COLO668 (cell line): ENCODE data around the gene DNAJB9.
A peak's percentile ranks its signal among the peaks of the same experiment; 100 is the strongest.
"Not testable (repeated sequence)": the region's sequence is repeated elsewhere in the genome, so short reads cannot be mapped to it uniquely, and the experiment has no call there.

Experiments used
- DNase-seq: peaks from one replicate; lab custom pipeline; 2025; ENCODE audit not compliant: unreplicated experiment; lab: John Stamatoyannopoulos, UW

DNAJB9 gene

DNA sequence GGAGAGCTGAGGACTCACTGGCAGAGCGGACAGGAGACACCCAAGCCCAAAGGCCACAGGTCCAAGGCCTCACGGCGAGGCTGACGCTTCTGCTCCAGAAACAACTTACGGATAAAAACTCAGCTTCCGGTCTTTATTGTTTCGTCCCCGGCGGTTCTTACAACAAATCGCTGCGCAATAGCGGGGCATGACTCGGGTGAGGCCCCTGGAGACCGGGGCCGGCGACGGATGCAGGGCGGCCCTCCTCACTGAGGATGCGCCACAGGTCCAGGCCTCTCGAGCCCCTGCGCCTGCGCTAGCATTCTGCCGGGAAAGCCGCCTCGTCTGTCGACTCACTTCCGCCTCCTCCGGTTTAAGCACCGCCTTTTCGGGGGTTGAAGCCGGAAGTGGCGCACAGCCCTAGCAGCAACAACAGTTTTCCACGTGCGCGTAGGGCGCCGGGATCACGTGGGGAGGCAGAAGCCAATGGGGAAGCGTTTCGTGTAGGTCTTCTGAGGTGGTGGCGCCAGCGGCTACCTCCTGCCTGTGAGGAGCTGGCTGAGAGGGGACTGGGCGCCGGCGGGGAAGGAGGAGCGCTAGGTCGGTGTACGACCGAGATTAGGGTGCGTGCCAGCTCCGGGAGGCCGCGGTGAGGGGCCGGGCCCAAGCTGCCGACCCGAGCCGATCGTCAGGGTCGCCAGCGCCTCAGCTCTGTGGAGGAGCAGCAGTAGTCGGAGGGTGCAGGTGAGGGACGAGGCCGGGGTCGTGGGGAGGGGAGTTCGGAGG, at the start of gene DNAJB9, which contains the start of gene THAP5:
Gene DNAJB9, plus strand, starts transcription at position 494 of the 765 bp plus-strand sequence. CDS start 1,853 bp downstream, outside the sequence.
Gene THAP5, minus strand, starts transcription at position 326 of the 765 bp plus-strand sequence. Its CDS starts 137 bp downstream, at position 189.
- DNase-seq = peak; percentile 98

GRCh38 chr7:108522780-108523179, 46.9 kb upstream of the DNAJB9 start:
- DNase-seq = no peak

DNA sequence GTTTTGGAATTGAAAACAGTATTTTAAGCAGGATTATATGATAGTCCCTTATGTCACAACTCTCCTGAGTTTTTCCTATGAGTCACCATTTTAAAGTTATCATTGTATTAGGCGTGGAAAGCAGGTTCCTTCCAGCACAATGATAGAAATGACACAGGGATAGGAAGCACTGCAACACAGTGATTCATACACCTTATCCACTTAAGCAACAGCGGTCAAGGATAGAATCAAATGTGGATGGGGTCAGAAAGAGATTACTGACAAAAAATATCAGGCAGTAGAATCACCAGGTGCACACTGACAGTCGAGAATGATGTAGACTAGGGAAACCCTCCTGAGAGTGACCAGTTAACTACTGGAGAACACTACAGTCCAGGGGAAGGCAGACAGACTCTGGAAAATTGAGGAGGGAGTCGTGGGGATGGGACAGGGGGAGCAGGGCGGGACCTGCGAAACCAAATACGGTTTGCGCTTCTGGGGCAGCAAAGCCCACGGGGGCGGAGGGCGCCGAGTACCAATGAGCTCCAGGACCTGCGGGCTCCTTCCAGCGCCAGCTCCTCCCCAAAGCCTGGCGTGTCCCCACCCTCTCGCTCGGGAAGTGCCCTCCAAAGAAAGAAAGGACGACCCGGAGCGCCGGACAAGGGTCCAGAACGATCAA, 44.2 kb upstream of the DNAJB9 start:
- peak; percentile 79 for DNase-seq

DNA sequence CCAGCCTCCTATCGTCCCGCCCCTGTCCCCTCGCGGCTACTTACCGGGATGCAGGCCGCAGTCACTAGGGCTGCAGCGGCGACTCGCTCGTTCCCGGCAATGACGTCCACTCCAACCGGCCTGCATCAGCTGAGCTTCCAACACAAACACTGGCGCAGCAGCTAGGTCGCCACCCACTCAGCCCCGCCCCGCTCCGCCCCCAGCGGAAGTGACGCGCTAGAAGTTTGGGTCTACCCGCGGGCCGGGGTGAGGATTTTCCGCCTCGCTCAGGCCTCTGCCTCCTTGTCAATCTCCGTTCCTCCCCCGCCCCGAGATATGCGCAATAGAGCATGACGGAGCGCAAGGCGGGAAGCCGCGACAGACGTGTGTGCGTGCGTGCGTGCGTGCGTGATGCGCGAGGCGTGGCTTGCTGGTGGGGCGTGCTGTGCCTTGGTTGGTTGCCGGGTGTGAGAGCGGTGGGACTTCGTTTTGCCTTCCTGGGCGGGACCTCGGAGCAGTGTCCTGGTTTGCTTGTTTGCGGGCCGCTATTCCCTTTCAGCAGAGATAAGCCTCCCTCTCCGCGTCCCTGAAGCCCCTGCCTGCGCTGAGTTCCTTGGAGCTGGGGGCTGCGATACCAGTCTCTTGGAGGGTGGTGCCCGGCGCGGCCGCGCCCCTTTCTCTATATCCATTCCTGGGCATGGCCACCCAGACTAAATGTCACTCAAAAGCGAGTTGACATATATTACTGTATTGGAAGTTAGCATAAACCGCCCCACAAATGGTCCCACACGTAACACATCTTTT, 43.5 kb upstream of the DNAJB9 start, which contains the start of gene PNPLA8:
Gene PNPLA8, minus strand, starts transcription at position 151 of the 783 bp plus-strand sequence. CDS start 10,644 bp downstream, outside the sequence.
- peak; percentile 99 for DNase-seq

DNA sequence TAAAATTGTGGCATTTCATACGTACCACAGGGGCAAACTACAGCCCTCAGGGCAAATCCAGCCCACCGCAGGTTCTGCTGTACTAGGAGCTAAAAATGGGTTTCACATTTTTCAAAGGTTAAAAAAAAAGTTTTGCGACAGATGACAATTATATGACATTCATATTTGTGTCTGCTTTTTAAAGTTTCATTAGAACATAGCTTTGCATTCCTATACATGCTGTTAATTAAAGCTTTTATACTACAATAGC, 43.0 kb upstream of the DNAJB9 start:
- no peak for DNase-seq

DNA sequence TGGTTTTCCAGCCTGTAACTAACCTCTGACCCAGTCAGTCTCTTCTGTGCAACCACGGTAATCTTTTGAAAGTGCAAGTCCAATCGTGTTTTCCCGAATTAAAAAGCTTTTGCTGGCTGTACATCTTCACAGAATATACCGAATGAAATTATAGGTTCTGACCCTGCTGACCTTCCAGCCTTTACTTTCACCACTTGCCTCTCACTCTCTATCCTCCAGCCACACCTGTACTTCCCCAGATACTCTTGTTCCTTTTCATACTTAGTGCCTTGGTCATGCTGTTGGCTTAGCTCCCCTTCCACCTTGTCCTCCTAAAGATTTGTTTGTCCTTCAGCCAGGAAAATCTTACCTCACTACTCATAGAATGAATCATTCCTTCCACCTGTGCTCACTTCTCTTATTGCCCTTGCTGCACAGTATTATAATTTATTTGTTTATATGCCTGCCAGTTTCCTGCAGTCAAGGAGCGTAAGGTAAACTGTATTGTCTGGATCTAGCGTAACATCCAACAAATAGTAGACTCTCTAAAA, 41.4 kb upstream of the DNAJB9 start:
- no peak for DNase-seq

GRCh38 chr7:108529341-108529740, 40.3 kb upstream of the DNAJB9 start:
- DNase-seq = no peak

DNA sequence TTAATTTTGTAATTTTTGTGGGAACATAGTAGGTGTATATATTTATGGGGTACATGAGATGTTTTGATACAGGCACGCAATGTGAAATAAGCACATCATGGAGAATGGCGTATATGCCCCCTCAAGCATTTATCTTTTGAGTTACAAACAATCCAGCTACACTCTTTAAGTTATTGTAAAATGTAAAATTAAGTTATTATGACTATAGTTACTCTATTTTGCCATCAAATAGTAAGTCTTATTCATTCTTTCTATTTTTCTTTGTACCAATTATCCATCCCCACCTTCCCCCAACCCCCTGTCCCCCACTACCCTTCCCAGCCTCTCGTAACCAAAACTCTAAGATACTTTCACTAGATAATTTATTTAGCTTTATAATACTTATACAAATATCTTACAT, 36.0 kb upstream of the DNAJB9 start:
- DNase-seq = no peak

- DNase-seq = no peak
Measured at GRCh38 chr7:108535257-108535656, 34.4 kb upstream of the DNAJB9 start.

DNA sequence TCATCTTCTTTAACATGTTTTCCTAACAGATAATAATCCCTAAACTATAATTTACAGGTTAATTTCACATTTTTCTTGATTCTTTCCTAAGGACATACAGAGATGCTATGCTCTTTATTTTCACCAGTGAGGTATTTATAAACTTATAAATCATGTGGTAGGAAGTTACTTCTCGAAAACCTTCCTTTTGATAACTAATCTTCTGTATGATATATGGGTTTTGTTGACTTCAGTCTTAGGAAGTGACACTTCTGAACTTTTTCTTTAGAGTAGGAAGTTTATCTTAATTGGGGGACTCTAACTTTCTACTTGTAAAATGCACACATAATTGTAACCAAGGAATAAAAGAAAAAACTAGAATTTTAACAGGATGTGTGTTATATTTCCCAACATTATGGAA, 33.9 kb upstream of the DNAJB9 start:
- DNase-seq = no peak

DNA sequence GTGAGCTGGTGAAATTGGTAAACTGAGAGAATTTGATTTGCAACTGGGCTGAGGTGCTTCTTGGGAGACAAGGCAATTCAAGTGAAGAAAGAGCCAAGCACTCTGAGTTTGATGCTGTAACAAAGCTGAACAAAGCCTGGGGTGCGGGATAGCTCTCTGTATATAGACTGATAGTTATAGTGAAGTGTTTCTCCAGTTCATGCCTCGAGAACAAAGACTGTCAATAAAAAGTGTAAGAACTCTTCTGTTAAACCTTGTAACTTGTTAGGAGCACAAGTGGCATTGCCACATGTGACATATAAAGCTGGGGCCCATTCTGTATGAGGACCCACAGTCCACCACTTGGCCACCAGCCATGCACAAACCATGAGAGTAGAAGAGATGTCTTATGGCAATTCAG, 32.4 kb upstream of the DNAJB9 start:
- DNase-seq = no peak

GRCh38 chr7:108538236-108538635, 31.4 kb upstream of the DNAJB9 start:
- not testable (repeated sequence) for DNase-seq

DNA sequence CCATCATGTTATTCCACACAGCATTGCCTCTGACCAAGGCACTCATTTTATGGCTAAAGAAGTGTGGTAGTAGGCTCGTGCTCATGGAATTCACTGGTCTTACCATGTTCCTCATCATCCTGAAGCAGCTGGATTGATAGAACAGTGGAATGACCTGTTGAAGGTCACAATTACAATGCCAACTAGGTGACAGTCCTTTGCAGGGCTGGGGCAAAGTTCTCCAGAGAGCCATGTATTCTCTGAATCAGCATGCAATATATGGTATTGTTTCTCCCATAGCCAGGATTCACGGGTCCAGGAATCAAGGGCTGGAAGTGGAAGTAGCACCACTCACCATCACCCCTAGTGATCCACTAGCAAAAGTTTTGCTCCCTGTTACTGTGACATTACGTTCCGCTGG, 31.0 kb upstream of the DNAJB9 start:
- DNase-seq = not testable (repeated sequence)

GRCh38 chr7:108541478-108541877, 28.2 kb upstream of the DNAJB9 start:
- no peak for DNase-seq

- DNase-seq = not testable (repeated sequence)
Measured at GRCh38 chr7:108548141-108548896, 21.4 kb upstream of the DNAJB9 start.

DNA sequence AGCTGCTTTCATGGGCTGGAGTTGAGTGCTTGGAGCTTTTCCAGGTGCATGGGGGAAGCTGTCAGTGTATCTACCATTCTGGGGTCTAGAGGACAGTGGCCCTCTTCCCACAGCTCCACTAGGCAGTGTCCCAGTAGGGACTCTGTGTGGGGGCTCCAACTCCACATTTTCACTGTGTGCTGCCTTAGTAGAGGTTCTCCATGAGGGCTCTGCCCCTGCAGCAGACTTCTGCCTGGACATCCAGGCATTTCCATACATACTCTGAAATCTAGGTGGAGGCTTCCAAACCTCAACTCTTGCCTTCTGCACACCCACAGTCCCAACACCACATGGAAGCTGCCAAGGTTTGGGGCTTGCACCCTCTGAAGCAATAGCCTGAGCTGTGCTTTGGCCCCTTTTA, 13.0 kb upstream of the DNAJB9 start:
- DNase-seq = not testable (repeated sequence)

DNA sequence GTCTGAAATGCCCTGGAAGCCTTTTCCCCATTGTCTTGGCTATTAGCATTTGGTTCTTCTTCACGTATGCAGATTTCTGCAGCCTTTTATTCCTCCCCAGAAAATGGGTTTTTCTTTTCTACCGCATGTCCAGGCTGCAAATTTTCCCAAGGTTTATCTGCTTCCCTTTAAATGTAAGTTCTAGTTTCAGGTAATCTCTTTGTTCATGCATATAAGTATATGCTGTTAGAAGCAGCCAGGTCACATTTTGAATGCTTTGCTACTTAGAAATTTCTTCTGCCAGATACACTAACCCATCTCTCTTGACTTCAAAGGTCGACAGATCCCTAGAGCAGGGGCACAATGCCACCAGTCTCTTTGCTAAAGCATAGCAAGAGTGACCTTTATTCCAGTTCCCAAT, 12.5 kb upstream of the DNAJB9 start:
- no peak for DNase-seq

DNA sequence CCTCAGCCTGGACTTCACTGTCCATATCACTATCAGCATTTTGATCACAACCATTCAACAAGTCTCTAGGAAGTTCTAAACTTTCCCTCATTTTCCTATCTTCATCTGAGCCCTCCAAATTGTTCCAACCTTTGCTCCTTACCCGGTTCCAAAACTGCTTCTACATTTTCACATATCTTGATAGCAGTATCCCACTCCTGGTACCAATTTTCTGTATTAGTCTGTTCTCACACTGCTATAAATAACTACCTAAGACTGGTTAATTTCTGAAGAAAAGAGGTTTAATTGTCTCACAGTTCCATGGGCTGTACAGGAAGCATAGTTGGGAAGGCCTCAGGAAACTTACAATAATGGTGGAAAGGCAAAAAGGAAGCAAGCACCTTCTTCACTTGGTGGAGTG, 12.1 kb upstream of the DNAJB9 start:
- no peak for DNase-seq

DNA sequence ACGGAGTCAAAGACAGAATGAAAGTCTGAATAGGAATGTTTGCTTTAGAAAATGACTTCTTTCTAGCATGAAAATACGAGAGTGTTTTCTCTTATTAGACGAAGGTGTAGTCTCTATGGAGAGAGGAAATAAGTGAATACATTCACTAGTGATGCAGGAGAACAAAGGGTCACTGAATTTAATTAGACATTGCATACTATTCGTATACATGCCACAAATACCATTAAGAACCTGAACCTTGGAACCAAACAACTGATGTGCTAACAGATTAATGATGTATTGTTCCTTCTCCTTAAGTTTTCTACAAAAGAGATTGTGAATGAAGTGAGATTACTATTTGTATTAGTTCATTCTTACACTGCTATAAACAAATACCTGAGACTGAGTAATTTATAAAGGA, 10.4 kb upstream of the DNAJB9 start:
- DNase-seq = no peak

DNA sequence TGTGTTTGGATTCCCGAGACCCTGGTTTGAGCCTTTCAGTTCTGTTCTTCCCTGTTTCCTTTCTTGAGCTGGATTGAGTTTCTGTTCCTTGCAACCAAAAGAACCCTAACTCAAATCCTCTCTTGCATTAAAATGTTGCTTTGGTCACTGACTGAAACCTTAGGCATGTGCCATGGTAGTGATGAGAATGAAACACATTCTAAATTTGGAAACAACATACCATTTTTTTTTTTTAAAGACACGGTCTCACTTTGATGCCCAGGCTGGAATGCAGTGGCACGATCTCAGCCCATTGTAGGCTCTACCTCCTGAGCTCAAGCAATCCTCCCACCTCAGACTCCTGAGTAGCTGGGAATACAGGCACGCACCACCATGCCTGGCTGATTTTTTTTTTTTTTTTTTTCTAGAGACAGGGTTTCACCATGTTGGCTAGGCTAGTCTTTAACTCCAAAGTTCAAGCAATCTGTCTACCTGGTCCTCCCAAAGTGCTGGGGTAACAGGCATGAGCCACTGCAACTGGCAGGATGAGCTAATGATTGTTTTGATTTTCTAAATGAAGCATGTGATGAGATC, 8.5 kb upstream of the DNAJB9 start:
- no peak for DNase-seq
